Upper lobe of right lung (tissue), 1 donor: ENCODE results near the gene PALM. TPM values are rescaled to one million over a fixed set of nuclear protein-coding genes. Genes with fewer than 3 reads are reported as not detected.
A peak's percentile ranks its signal among the peaks of the same experiment; 100 is the strongest.

ENCODE experiments used
- ATAC-seq: fragments of 200-7000 bp; cut with Tn5 transposase; one replicate; pipeline ENCODE4 v1.9.1; 2020; ENCODE audit warnings: mild to moderate bottlenecking, moderate library complexity
- DNase-seq: peaks from one replicate; pipeline ENCODE4 v3.0.0-alpha.2; 2020
- H3K27ac ChIP-seq: fragments of 200-600 bp; one replicate; pipeline ENCODE4 v1.8.0; 2022
- H3K27me3 ChIP-seq: fragments of 200-600 bp; one replicate; pipeline ENCODE4 v1.8.0; 2022; ENCODE audit warnings: mild to moderate bottlenecking
- H3K36me3 ChIP-seq: fragments of 200-600 bp; one replicate; pipeline ENCODE4 v1.8.0; 2022
- H3K4me1 ChIP-seq: fragments of 200-600 bp; one replicate; pipeline ENCODE4 v1.8.0; 2022
- H3K4me3 ChIP-seq: fragments of 200-600 bp; one replicate; pipeline ENCODE4 v1.8.0; 2022; ENCODE audit warnings: mild to moderate bottlenecking
- H3K9me3 ChIP-seq: fragments of 200-600 bp; one replicate; pipeline ENCODE4 v1.8.0; 2022
- CTCF ChIP-seq: fragments of 200-600 bp; IDR thresholded peaks from one replicate; pipeline ENCODE4 v1.8.0; 2022; ENCODE audit warnings: antibody characterized with exemption
- intact Hi-C: fragments of 100-400 bp; cut with DNase I; formaldehyde crosslinking; loops from one replicate; pipeline ENCODE4 v1.11.0; 2022
- total RNA-seq: library from RNA; stranded (reverse); fragmentation: NEBNext Ultra II Directional; extraction: Animal tissue kit (Norgen Biotek cat#: 25700); gene quantifications from one replicate; pipeline ENCODE4 v1.2.1, GENCODE V29; 2021
- donor health status: DM: no; HTN: yes; CAD: no; lungs with severe emphysema.

The PALM gene
- total RNA-seq, 1 donor from 2014 or later = 56.9 TPM

- H3K27ac ChIP-seq = peak overlapping the region; percentile 93
- no peaks in the 10 kb centered on the region for H3K36me3 ChIP-seq
- H3K4me3 ChIP-seq = peak overlapping the region; percentile 68
- peaks cover 19% of the 10 kb centered on the region for H3K4me1 ChIP-seq
- ATAC-seq = no peak
- no peak for DNase-seq
- no peak for TF ChIP-seq CTCF
- intact Hi-C loops = no loop called here
- no peaks in the 10 kb centered on the region for H3K9me3 ChIP-seq
- no peaks in the 10 kb centered on the region for H3K27me3 ChIP-seq
These were observed 29.8 kb upstream of the PALM start for GRCh38 chr19:678791-679388.

DNA sequence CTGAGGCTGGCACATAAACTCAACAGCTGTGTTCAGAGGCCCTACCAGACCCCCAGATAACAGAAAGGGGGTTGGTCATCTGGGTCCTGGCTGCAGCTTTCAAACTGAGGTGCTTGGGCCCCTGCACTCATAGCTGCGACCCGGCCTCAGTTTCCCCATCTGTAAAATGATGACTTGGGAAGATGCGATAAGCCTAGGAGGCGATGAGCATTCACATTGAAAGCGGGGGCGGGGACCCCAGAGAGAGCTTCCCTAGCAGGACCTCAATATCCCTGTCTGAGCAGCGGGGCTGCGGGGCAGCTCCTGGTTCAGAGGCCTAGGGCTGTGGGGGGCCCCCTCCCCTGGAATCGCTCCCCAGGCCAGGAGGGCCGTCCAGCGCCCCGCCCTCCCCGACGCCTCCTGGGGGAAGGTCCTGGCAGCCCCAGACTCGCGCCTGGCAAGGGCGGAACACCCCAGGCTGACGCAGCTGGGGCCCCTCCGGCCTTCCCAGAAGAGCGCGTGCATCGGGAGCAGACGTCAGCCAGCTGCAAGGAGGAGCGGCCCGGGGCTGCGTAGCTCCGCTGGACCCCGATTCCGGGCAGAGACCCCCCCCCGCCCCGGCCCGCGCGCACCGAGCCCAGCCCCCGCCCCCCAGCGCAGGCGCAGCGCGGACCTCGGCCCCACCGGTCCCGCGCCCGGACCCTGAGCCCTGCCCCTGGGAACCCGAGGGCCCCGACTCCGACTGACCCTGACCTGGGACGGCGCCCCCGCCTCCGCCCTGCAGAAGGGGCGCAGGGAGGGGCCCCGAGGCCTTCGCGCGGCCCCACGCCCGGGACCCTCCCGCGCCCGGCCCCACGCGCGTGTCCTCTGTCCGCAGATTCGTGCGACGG lies 29.1 kb upstream of the PALM start:
- DNase-seq = peak; percentile 83
- peaks cover 19% of the 10 kb centered on the region for H3K4me1 ChIP-seq
- no peak for TF ChIP-seq CTCF
- peak; percentile 0 for ATAC-seq
- intact Hi-C loops = no loop called here
- H3K36me3 ChIP-seq = no peaks in the 10 kb centered on the region
- H3K9me3 ChIP-seq = no peaks in the 10 kb centered on the region
- peak overlapping the region; percentile 93 for H3K27ac ChIP-seq
- H3K4me3 ChIP-seq = peak overlapping the region; percentile 68
- H3K27me3 ChIP-seq = no peaks in the 10 kb centered on the region

DNA sequence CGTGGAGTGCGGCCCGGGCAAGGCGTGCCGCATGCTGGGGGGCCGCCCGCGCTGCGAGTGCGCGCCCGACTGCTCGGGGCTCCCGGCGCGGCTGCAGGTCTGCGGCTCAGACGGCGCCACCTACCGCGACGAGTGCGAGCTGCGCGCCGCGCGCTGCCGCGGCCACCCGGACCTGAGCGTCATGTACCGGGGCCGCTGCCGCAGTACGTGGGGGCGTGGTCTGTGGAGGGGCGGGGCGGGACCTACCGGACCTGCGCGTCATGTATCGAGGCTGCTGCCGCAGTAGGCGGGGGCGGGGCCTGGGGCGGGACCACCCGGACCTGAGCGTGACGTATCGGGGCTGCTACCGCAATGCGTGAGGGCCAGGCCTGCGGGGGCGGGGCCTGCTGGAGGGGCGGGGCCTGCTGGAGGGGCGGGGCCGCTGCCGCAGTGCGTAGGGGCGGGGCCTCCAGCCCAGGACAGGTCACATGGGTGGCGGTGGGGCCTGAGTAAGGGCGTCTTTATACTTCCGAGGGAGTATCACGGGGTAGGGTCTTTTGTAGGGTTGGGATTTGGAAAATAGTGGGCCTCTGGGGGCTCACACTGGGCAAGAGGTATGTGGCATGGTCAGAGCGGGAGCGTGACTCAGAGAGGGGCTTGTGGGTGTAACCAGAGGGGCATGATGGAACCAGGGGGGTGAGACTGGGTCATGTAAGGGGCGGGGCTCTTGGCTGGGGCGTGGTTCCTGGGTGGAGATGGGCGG lies 28.3 kb upstream of the PALM start:
- no peaks in the 10 kb centered on the region for H3K27me3 ChIP-seq
- intact Hi-C loops = no loop called here
- ATAC-seq = peak; percentile 90
- H3K27ac ChIP-seq = peak overlapping the region; percentile 93
- peaks cover 19% of the 10 kb centered on the region for H3K4me1 ChIP-seq
- peak; percentile 39 for TF ChIP-seq CTCF
- peak overlapping the region; percentile 68 for H3K4me3 ChIP-seq
- no peaks in the 10 kb centered on the region for H3K9me3 ChIP-seq
- DNase-seq = peak; percentile 100
- H3K36me3 ChIP-seq = no peaks in the 10 kb centered on the region

DNA sequence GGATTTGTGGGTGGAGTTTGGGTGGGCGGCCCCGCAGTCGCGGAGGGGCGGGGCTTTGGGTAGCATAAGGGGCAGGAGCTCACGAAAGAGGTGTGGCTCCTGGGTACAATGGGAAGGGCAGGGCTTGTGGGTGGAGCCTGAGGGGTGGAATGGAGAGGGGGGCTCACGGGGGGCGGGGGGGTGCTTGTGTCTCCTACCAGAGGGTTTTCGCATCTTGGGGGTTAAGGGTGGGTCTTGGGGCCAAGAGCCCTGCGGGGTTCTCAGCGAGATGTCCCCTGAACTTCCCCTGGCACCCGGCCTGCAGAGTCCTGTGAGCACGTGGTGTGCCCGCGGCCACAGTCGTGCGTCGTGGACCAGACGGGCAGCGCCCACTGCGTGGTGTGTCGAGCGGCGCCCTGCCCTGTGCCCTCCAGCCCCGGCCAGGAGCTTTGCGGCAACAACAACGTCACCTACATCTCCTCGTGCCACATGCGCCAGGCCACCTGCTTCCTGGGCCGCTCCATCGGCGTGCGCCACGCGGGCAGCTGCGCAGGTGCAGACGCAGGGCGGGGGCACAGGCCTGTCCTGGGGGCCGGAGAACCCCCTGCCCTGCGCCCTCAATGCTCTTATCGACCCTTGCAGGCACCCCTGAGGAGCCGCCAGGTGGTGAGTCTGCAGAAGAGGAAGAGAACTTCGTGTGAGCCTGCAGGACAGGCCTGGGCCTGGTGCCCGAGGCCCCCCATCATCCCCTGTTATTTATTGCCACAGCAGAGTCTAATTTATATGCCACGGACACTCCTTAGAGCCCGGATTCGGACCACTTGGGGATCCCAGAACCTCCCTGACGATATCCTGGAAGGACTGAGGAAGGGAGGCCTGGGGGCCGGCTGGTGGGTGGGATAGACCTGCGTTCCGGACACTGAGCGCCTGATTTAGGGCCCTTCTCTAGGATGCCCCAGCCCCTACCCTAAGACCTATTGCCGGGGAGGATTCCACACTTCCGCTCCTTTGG lies 27.4 kb upstream of the PALM start:
- Histone ChIP-seq H3K4me3 (peak overlapping the region; percentile 68), H3K4me1 (peaks cover 19% of the 10 kb centered on the region), H3K27me3 (no peaks in the 10 kb centered on the region), H3K9me3 (no peaks in the 10 kb centered on the region), H3K27ac (peak overlapping the region; percentile 73), H3K36me3 (no peaks in the 10 kb centered on the region)
- no peak for ATAC-seq
- no peak for TF ChIP-seq CTCF
- peak; percentile 97 for DNase-seq
- intact Hi-C loops = no loop called here
